Measurements from ENCODE around the gene TC2N. TPM values are rescaled to one million over a fixed set of nuclear protein-coding genes. Genes with fewer than 3 reads are reported as not detected.

The TC2N gene
- total and polyA plus RNA-seq, 12 donors: 0.89 to 28.4 (median 4.3) TPM

DNA sequence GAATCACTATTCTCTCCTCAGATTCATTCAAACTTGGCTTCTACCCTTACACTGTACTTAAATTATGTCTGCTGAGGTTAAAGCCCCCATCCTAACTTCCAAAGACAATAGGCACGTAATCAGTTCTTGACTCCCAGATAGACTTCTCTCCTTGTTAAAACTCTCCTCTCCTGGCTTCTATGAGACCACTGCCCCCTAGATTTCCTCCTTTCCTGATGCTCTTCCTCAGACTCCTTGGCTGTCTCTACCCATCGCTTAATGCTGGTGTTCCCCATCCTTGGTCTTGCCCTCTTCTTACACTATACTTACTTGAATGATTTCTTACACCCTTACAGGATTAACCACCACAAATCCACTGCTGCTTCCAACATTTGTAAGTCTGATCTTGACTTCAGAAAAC, 32.8 kb downstream of the TC2N start:
- TF ChIP-seq, protein P1, sequence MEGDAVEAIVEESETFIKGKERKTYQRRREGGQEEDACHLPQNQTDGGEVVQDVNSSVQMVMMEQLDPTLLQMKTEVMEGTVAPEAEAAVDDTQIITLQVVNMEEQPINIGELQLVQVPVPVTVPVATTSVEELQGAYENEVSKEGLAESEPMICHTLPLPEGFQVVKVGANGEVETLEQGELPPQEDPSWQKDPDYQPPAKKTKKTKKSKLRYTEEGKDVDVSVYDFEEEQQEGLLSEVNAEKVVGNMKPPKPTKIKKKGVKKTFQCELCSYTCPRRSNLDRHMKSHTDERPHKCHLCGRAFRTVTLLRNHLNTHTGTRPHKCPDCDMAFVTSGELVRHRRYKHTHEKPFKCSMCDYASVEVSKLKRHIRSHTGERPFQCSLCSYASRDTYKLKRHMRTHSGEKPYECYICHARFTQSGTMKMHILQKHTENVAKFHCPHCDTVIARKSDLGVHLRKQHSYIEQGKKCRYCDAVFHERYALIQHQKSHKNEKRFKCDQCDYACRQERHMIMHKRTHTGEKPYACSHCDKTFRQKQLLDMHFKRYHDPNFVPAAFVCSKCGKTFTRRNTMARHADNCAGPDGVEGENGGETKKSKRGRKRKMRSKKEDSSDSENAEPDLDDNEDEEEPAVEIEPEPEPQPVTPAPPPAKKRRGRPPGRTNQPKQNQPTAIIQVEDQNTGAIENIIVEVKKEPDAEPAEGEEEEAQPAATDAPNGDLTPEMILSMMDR (IDR thresholded peaks at IDR 0.05): no peak
- DNase-seq: no peak
- Histone ChIP-seq H3K4me1 (replicated peaks in 1 of 2) (peaks cover 5 to 15% of the 10 kb centered on the region in 2 donors), H3K9me3 (replicated peaks in 1 of 3) (no peaks in the 10 kb centered on the region), H3K4me3 (no peak overlapping the region), H3K27me3 (peaks cover 12% of the 10 kb centered on the region), H3K27ac (no peak overlapping the region), H3K36me3 (replicated peaks in 1 of 2) (no peaks in the 10 kb centered on the region)
- intact Hi-C loops (cut with DNase I): no loop called here
- WGBS, 4 donors: 73 to 85% (median 77%) methylated on average over 2 of the region's 2 CpGs

DNA sequence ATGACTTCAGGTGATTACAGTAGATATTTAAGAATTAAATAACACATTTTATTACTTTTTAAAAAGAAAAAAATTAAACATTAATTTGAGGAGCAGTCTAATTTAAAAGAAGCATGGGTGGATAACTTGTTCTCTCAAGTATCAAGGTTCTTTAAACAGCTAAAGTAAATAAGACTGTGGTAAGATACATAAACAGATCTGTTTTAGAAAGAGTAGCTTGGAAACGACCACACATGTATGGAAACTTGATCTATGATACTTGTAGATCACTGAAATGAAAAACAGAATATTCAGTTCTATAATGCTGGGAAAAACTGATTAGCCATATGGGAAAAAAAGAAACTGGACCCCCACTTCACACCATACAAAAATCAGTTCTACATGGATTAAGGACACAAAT, 36.0 kb downstream of the TC2N start:
- H3K4me3 ChIP-seq: no peak overlapping the region
- H3K9me3 ChIP-seq (replicated peaks in 1 of 3): peaks cover 0 to 3% (median 0%) of the 10 kb centered on the region in 3 donors
- intact Hi-C loops (cut with DNase I): no loop called here
- H3K36me3 ChIP-seq (replicated peaks in 1 of 2): no peaks in the 10 kb centered on the region
- TF ChIP-seq, protein P1 (IDR thresholded peaks at IDR 0.05): no peak
- no peak for TF ChIP-seq POLR2A (IDR thresholded peaks at IDR 0.05)
- no peak for DNase-seq
- WGBS, 4 donors: 15 to 49% (median 26%) methylated on average over 1 of the region's 1 CpG
- H3K4me1 ChIP-seq (replicated peaks in 1 of 2): peaks cover 0 to 5% of the 10 kb centered on the region in 2 donors
- H3K27me3 ChIP-seq: no peaks in the 10 kb centered on the region
- no peak overlapping the region for H3K27ac ChIP-seq

DNA sequence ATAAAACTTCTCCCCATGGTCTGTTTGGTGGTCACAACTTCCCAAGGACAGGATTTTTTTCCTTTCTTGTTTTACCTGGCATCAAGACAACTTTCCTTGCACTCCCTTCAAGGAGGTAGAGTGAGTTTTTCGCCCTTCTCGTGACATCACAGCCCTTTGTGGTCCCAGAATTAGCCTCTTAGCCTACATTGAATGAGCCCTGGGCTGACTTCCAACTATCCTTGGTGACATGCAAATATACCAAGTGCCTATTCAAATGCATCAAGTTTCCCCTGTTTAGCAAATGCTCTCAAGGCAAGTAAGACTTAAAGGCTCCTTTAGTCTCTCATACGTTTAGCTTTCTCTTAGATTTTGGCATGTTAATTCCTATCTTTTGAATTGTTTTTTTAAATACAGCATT, 36.6 kb downstream of the TC2N start:
- 44 to 62% (median 50%) methylated on average over 3 of the region's 3 CpGs for WGBS, 4 donors
- no peak for DNase-seq
- no peaks in the 10 kb centered on the region for H3K36me3 ChIP-seq (replicated peaks in 1 of 2)
- no peaks in the 10 kb centered on the region for H3K4me1 ChIP-seq (replicated peaks in 1 of 2)
- H3K4me3 ChIP-seq: no peak overlapping the region
- no peak overlapping the region for H3K27ac ChIP-seq
- no peak for TF ChIP-seq POLR2A (IDR thresholded peaks at IDR 0.05)
- TF ChIP-seq, protein P1 (IDR thresholded peaks at IDR 0.05): no peak
- H3K9me3 ChIP-seq (replicated peaks in 1 of 3): peaks cover 0 to 3% (median 0%) of the 10 kb centered on the region in 3 donors
- intact Hi-C loops (cut with DNase I): no loop called here
- H3K27me3 ChIP-seq: no peaks in the 10 kb centered on the region

DNA sequence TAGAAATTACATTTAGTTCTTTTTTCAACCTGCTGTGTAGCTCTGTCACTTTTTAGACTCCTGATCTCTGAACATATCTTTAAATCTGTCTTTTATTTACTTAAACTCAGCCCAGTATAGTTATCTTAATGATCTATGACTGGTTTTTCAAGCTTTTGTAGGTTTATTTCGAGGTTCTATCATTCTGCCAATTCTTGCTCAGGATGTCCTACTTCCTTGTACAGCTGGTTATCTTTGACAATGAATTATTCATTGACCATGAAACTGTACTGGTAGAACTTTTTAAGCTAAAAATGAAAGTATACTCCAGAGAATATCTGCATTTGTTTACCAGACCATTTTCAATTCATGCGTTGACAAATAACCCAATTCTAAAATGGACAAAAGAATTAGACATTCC, 37.8 kb downstream of the TC2N start:
- intact Hi-C loops (cut with DNase I): no loop called here
- TF ChIP-seq, protein P1 (IDR thresholded peaks at IDR 0.05): no peak
- no peak for TF ChIP-seq POLR2A (IDR thresholded peaks at IDR 0.05)
- no peak for DNase-seq
- H3K9me3 ChIP-seq (replicated peaks in 1 of 3): peaks cover 0 to 3% (median 0%) of the 10 kb centered on the region in 3 donors
- 11 to 39% (median 24%) methylated on average over 2 of the region's 2 CpGs for WGBS, 4 donors
- no peaks in the 10 kb centered on the region for H3K27me3 ChIP-seq
- no peaks in the 10 kb centered on the region for H3K4me1 ChIP-seq (replicated peaks in 1 of 2)
- H3K27ac ChIP-seq: no peak overlapping the region
- H3K4me3 ChIP-seq: no peak overlapping the region
- no peaks in the 10 kb centered on the region for H3K36me3 ChIP-seq (replicated peaks in 1 of 2)

All from adrenal gland (tissue), 12 donors.